Endothelial cell of umbilical vein (primary cell): ENCODE results near the gene TULP4. TPM values are rescaled to one million over a fixed set of nuclear protein-coding genes. Genes with fewer than 3 reads are reported as not detected.

Experiments used
- BruUV-seq: library from RNA; stranded (reverse); fragments of 400-500 nt; replicated peaks from 2 replicates; lab custom pipeline; 2021; lab: Mats Ljungman, UMichigan
- CTCF ChIA-PET: fragments of 300-600, 350-600 bp; sonication (Branson Sonifier 250); formaldehyde crosslinking; loops from one replicate; lab custom pipeline; 2021; ENCODE audit warnings: antibody characterized with exemption, inconsistent platforms; lab: Charles Lee
- POLR2A ChIA-PET: fragments of 300-600, 350-600 bp; sonication (Branson Sonifier 250); formaldehyde crosslinking; loops from one replicate; lab custom pipeline; 2021; ENCODE audit warnings: antibody characterized with exemption, inconsistent platforms; lab: Charles Lee
- DNase-seq: peaks from one replicate; pipeline ENCODE4 v3.0.0-alpha.2; 2011; ENCODE audit warnings: low read depth, low spot score
- FAIRE-seq: peaks from 2 replicates; lab custom pipeline; 2011; peaks lifted over from hg19 to GRCh38; lab: Jason Lieb, UNC
- H2AFZ ChIP-seq: 2 replicates; pipeline ENCODE4 v1.6.0; 2012; ENCODE audit warnings: low read depth, low read length, control low read depth, inconsistent platforms
- H3K27ac ChIP-seq: 2 replicates; pipeline ENCODE4 v1.5.1; 2011; ENCODE audit warnings: low read depth, mild to moderate bottlenecking, control low read depth, low read length, moderate library complexity; ENCODE audit not compliant: insufficient read depth
- H3K27me3 ChIP-seq, 2 experiments: 2 replicates each; pipeline versions ENCODE4 v1.6.0 to v1.6.1; 2011; ENCODE audit warnings: low read length in 2 of 2, mixed read lengths in 1 of 2; ENCODE audit not compliant: control insufficient read depth in 2 of 2, insufficient read depth in 2 of 2
- H3K36me3 ChIP-seq, 2 experiments: 2 replicates in 1 of 2; 3 replicates in 1 of 2; pipeline ENCODE4 v1.5.1; 2011; ENCODE audit warnings: low read length in 2 of 2, mild to moderate bottlenecking in 1 of 2, moderate library complexity in 1 of 2; ENCODE audit not compliant: control insufficient read depth in 2 of 2, insufficient read depth in 2 of 2; ENCODE audit errors: extremely low read depth in 1 of 2
- H3K4me1 ChIP-seq: 3 replicates; pipeline ENCODE4 v1.5.1; 2011; ENCODE audit warnings: mild to moderate bottlenecking, low read length; ENCODE audit not compliant: control insufficient read depth, insufficient read depth; ENCODE audit errors: extremely low read depth
- H3K4me2 ChIP-seq: 2 replicates; pipeline ENCODE4 v1.6.1; 2011; ENCODE audit warnings: low read length, control low read depth, mixed read lengths; ENCODE audit not compliant: insufficient read depth
- H3K4me3 ChIP-seq, 3 experiments: fragments of 200-600 bp in 1 of 3; sonication (generic), shearing (Covaris generic) in 1 of 3; replicated peaks in 1 of 3; 2 replicates each; pipeline ENCODE4 v1.5.1; 2011 to 2016; ENCODE audit warnings: control low read depth in 3 of 3, low read length in 3 of 3, mild to moderate bottlenecking in 2 of 3, inconsistent platforms in 1 of 3, low read depth in 1 of 3, moderate library complexity in 1 of 3; ENCODE audit not compliant: insufficient read depth in 1 of 3
- H3K79me2 ChIP-seq: 2 replicates; pipeline ENCODE4 v1.6.0; 2012; ENCODE audit warnings: low read length, inconsistent platforms; ENCODE audit not compliant: control insufficient read depth, insufficient read depth
- H3K9ac ChIP-seq: replicated peaks from 2 replicates; pipeline ENCODE3; 2011; ENCODE audit warnings: low read length, control low read depth; ENCODE audit not compliant: insufficient read depth; ENCODE audit errors: extremely low read depth
- H3K9me1 ChIP-seq: replicated peaks from 3 replicates; pipeline ENCODE4 v1.6.0; 2011; ENCODE audit warnings: mild to moderate bottlenecking, low read length; ENCODE audit not compliant: control insufficient read depth, insufficient read depth; ENCODE audit errors: extremely low read depth
- H3K9me3 ChIP-seq: replicated peaks from 2 replicates; pipeline ENCODE4 v1.5.1; 2012; ENCODE audit warnings: low read length, inconsistent platforms; ENCODE audit not compliant: control insufficient read depth, insufficient read depth
- H4K20me1 ChIP-seq: replicated peaks from 2 replicates; pipeline ENCODE3; 2011; ENCODE audit warnings: mild to moderate bottlenecking, low read length; ENCODE audit not compliant: control insufficient read depth, insufficient read depth; ENCODE audit errors: extremely low read depth
- EZH2 ChIP-seq: IDR thresholded peaks from 2 replicates; pipeline ENCODE4 v1.6.1; 2012; ENCODE audit warnings: borderline replicate concordance, low read depth, mild to moderate bottlenecking, moderate library complexity, low read length, inconsistent platforms; ENCODE audit not compliant: severe bottlenecking
- FOS ChIP-seq: IDR thresholded peaks from 2 replicates; pipeline ENCODE4 v1.6.1; 2011; ENCODE audit warnings: mild to moderate bottlenecking, low read length, moderate library complexity, borderline replicate concordance; ENCODE audit not compliant: insufficient read depth
- GATA2 ChIP-seq: IDR thresholded peaks from 2 replicates; pipeline ENCODE4 v1.7.0; 2011; ENCODE audit warnings: low read depth, mild to moderate bottlenecking, moderate library complexity, mixed read lengths, low read length; ENCODE audit not compliant: insufficient read length, insufficient read depth
- JUN ChIP-seq: IDR thresholded peaks from 2 replicates; pipeline ENCODE4 v1.6.1; 2011; ENCODE audit warnings: borderline replicate concordance, low read depth; ENCODE audit not compliant: insufficient read length, insufficient read depth
- MYC ChIP-seq: IDR thresholded peaks from one replicate; pipeline ENCODE4 v1.6.1; 2011; ENCODE audit warnings: mild to moderate bottlenecking, low read depth, low read length
- POLR2A ChIP-seq: IDR thresholded peaks from 2 replicates; pipeline ENCODE4 v1.6.1; 2012; ENCODE audit warnings: low read depth, mild to moderate bottlenecking, control low read depth, low read length
- POLR2AphosphoS5 ChIP-seq: IDR thresholded peaks from 2 replicates; pipeline ENCODE4 v1.6.1; 2012; ENCODE audit warnings: low read depth, mild to moderate bottlenecking, control low read depth, low read length, moderate library complexity; ENCODE audit not compliant: insufficient read depth
- dilution Hi-C: fragments of 300-500 bp; cut with MboI; formaldehyde crosslinking; loops from one replicate; pipeline ENCODE4 v1.15.0; 2019; ENCODE audit warnings: low sequenced_read_pairs; ENCODE audit not compliant: extremely low pct_ligation_motif_present
- intact Hi-C: fragments of 100-400 bp; cut with micrococcal nuclease; formaldehyde crosslinking; loops from one replicate; pipeline ENCODE4 v1.10.0; 2022
- polyA plus RNA-seq, 4 experiments: library from polyadenylated mRNA; depleted of rRNA in 3 of 4; stranded (reverse) in 3 of 4; unstranded in 1 of 4; fragments of >200 nt; gene quantifications; 2 replicates each; pipeline versions ENCODE4 v1.2.1 to v1.2.3, GENCODE V29; 2011 to 2012; ENCODE audit warnings: missing spikeins in 1 of 4
- total RNA-seq: library from RNA; stranded (reverse); gene quantifications from 2 replicates; pipeline ENCODE4 v1.2.3, GENCODE V29; 2021
- TF ChIP-seq, protein P1 (sequence below): IDR thresholded peaks from 2 replicates; pipeline ENCODE4 v1.6.1; 2011; ENCODE audit not compliant: insufficient read depth, insufficient read length
- TF ChIP-seq, protein P2 (sequence below), 2 donors: IDR thresholded peaks; 1 replicate in 1 of 2; 2 replicates in 1 of 2; pipeline ENCODE4 v1.5.1; 2011; ENCODE audit warnings: low read length in 2 of 2, mild to moderate bottlenecking in 2 of 2, moderate library complexity in 2 of 2, control low read depth in 1 of 2, inconsistent platforms in 1 of 2, low read depth in 1 of 2; ENCODE audit not compliant: insufficient read depth in 1 of 2; ENCODE audit errors: extremely low read depth in 1 of 2

TULP4 gene
- total and polyA plus RNA-seq, 2 donors (not counting 3 experiments of a cell fraction or from before 2014, with no cell fraction given), result 10.8 to 55.1 TPM

DNA sequence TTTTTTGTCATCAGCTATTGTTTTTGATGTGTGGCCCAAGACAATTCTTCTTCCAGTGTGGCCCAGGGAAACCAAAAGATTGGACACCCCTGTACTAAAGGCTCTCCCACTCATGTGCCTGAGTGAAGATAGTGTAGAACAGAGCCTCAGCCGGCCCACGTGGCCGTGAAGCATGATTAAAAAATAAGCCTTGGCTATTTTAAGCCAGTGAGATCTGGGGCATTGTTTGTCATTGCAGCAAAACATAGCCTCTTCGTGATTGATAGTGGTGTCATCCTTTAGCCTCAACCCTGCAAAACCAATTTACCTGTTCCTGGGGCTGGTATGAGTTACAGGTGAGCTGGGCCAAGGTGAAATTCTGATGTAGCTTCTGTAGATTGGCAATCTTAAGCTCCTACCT is 85.3 kb downstream of the TULP4 start:
- BruUV-seq, result no TSS peak
- no peak overlapping the region for H3K4me3 ChIP-seq
- no peaks in the 10 kb centered on the region for H3K27me3 ChIP-seq
- ChIA-PET POLR2A (no interaction called here), CTCF (interaction anchor here (0.6 to 3.2 kb wide), 5 partner anchors 10 to 183 kb away, joined by 3 to 14 read pairs (median 3); no protein-coding TSS in a partner anchor)
- H3K9me3 ChIP-seq, result no peaks in the 10 kb centered on the region
- no peaks in the 10 kb centered on the region for H3K36me3 ChIP-seq
- H4K20me1 ChIP-seq, result no peaks in the 10 kb centered on the region
- H3K4me1 ChIP-seq, result peaks cover 27% of the 10 kb centered on the region
- intact Hi-C loops (no loop called here), dilution Hi-C loops (no loop called here)
- FAIRE-seq (no peak), DNase-seq (no peak)
- H3K79me2 ChIP-seq, result no peaks in the 10 kb centered on the region
- TF ChIP-seq MYC (no peak), FOS (no peak), EZH2 (no peak), JUN (no peak), POLR2A (no peak), GATA2 (no peak), POLR2AphosphoS5 (no peak)
- TF ChIP-seq, protein P1, sequence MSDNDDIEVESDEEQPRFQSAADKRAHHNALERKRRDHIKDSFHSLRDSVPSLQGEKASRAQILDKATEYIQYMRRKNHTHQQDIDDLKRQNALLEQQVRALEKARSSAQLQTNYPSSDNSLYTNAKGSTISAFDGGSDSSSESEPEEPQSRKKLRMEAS, result no peak
- TF ChIP-seq, protein P2, sequence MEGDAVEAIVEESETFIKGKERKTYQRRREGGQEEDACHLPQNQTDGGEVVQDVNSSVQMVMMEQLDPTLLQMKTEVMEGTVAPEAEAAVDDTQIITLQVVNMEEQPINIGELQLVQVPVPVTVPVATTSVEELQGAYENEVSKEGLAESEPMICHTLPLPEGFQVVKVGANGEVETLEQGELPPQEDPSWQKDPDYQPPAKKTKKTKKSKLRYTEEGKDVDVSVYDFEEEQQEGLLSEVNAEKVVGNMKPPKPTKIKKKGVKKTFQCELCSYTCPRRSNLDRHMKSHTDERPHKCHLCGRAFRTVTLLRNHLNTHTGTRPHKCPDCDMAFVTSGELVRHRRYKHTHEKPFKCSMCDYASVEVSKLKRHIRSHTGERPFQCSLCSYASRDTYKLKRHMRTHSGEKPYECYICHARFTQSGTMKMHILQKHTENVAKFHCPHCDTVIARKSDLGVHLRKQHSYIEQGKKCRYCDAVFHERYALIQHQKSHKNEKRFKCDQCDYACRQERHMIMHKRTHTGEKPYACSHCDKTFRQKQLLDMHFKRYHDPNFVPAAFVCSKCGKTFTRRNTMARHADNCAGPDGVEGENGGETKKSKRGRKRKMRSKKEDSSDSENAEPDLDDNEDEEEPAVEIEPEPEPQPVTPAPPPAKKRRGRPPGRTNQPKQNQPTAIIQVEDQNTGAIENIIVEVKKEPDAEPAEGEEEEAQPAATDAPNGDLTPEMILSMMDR (IDR thresholded peaks at IDR 0.05; ENCODE audit: extremely low read depth in 1 of 2, insufficient read depth in 1 of 2, low read depth in 1 of 2, low read length in 2 of 2), result no peak
- H3K9me1 ChIP-seq, result no peaks in the 10 kb centered on the region
- no peak overlapping the region for H3K27ac ChIP-seq
- no peak overlapping the region for H3K4me2 ChIP-seq
- H2AFZ ChIP-seq, result no peak overlapping the region
- H3K9ac ChIP-seq, result no peak overlapping the region
